ENCODE data around the gene PIAS1. TPM values are rescaled to one million over a fixed set of nuclear protein-coding genes. Genes with fewer than 3 reads are reported as not detected.

PIAS1 gene
- total RNA-seq, 1 experiment from 2014 or later, result 25.9 TPM

GRCh38 chr15:68231102-68231818, 177.1 kb downstream of the PIAS1 start:
- Histone ChIP-seq H3K27me3 (ENCODE audit: insufficient read depth, low read length) (no peaks in the 10 kb centered on the region), H3K79me2 (ENCODE audit: insufficient read depth, low read length) (peaks cover 31% of the 10 kb centered on the region), H2AFZ (ENCODE audit: low read depth, low read length, poor library complexity, severe bottlenecking) (no peak overlapping the region), H3K36me3 (ENCODE audit: control insufficient read depth in 1 of 2, insufficient read depth in 2 of 2, low read length in 2 of 2) (no peaks in the 10 kb centered on the region), H4K20me1 (ENCODE audit: insufficient read depth) (no peaks in the 10 kb centered on the region), H3K4me3 (replicated peaks in 1 of 2; ENCODE audit: low read depth in 1 of 2, low read length in 2 of 2) (no peak overlapping the region), H3K4me1 (ENCODE audit: control insufficient read depth in 1 of 2, insufficient read depth in 2 of 2, low read length in 2 of 2) (peaks cover 10 to 32% of the 10 kb centered on the region in 2 experiments; a peak in 3 of 4 replicates), H3K9me2 (ENCODE audit: insufficient read depth) (no peaks in the 10 kb centered on the region), H3K27ac (ENCODE audit: low read depth, low read length) (no peak overlapping the region), H3K9me3 (ENCODE audit: control insufficient read depth in 1 of 2, insufficient read depth in 1 of 2, low read depth in 1 of 2, low read length in 2 of 2) (no peaks in the 10 kb centered on the region), H3K4me2 (ENCODE audit: low read length) (no peak overlapping the region), H3K9ac (ENCODE audit: low read length) (no peak overlapping the region)
- DNase-seq (ENCODE audit: low read depth, low spot score) (no peak), ATAC-seq (no peak)
- BruUV-seq (replicated peaks), result no TSS peak
- intact Hi-C loops (cut with micrococcal nuclease), result no loop called here
- TF ChIP-seq CBX3 (IDR thresholded peaks at IDR 0.05; ENCODE audit: low read depth) (no peak), SIN3A (IDR thresholded peaks at IDR 0.05; ENCODE audit: low read depth) (no peak), ZNF274 (IDR thresholded peaks at IDR 0.05; ENCODE audit: low read depth, low read length) (no peak), EZH2phosphoT487 (IDR thresholded peaks at IDR 0.05; ENCODE audit: borderline replicate concordance) (no peak), CEBPB (IDR thresholded peaks at IDR 0.05; ENCODE audit: low read depth) (no peak), JUND (IDR thresholded peaks at IDR 0.05) (no peak), EZH2 (IDR thresholded peaks at IDR 0.05) (no peak), CTCF (IDR thresholded peaks at IDR 0.05 in 2 of 3, conservative IDR thresholded peaks at IDR 0.05 in 1 of 3; ENCODE audit: borderline replicate concordance in 1 of 3, insufficient read depth in 1 of 3, low read depth in 2 of 3, low read length in 2 of 3) (no peak), SP1 (IDR thresholded peaks at IDR 0.05; ENCODE audit: low read depth) (no peak)
- RAD21 ChIA-PET (ENCODE audit: low non-redundant PET in 1 of 2, low total read pairs in 2 of 2, uncharacterized antibody in 2 of 2, unreplicated experiment in 2 of 2), result no interaction called here
- CTCF ChIA-PET, result no interaction called here
- POLR2A ChIA-PET, result interaction anchor here (1.3 kb wide), 1 partner anchor 11 kb away, joined by 4 read pairs; no protein-coding TSS in a partner anchor

All from HCT116 (cell line).